Heart right ventricle (tissue), 16 donors: ENCODE measurements around the gene PILRA. TPM values are rescaled to one million over a fixed set of nuclear protein-coding genes. Genes with fewer than 3 reads are reported as not detected.
A peak's percentile ranks its signal among the peaks of the same experiment; 100 is the strongest.

Experiments
- ATAC-seq, 8 donors: fragments of 200-7000 bp; cut with Tn5 transposase; one replicate each; pipeline ENCODE4 v1.9.1; 2020; ENCODE audit warnings: mild to moderate bottlenecking in 8 of 8, moderate library complexity in 8 of 8, moderate number of reproducible peaks in 1 of 8
- DNase-seq, 2 donors: peaks; one replicate each; pipeline ENCODE4 v3.0.0-alpha.2; 2020
- H3K27ac ChIP-seq, 10 donors: fragments of 200-600 bp; sonication (generic) in 2 of 10; one replicate each; pipeline versions ENCODE4 v1.5.0 to v1.8.0; 2020 to 2022; ENCODE audit warnings: mild to moderate bottlenecking in 3 of 10
- H3K27me3 ChIP-seq, 7 donors: fragments of 200-600 bp; one replicate each; pipeline ENCODE4 v1.8.0; 2021 to 2022; ENCODE audit warnings: mild to moderate bottlenecking in 2 of 7
- H3K36me3 ChIP-seq, 9 donors: fragments of 200-600 bp; sonication (generic) in 1 of 9; one replicate each; pipeline versions ENCODE4 v1.5.0 to v1.8.0; 2020 to 2022; ENCODE audit warnings: mild to moderate bottlenecking in 2 of 9
- H3K4me1 ChIP-seq, 9 donors: fragments of 200-600 bp; sonication (generic) in 1 of 9; one replicate each; pipeline versions ENCODE4 v1.5.0 to v1.8.0; 2020 to 2022; ENCODE audit warnings: mild to moderate bottlenecking in 4 of 9
- H3K4me3 ChIP-seq, 10 donors: fragments of 200-600 bp; sonication (generic) in 2 of 10; one replicate each; pipeline versions ENCODE4 v1.5.0 to v1.8.0; 2020 to 2022; ENCODE audit warnings: mild to moderate bottlenecking in 7 of 10, moderate library complexity in 2 of 10
- H3K9me3 ChIP-seq, 11 donors: fragments of 200-600 bp in 10 of 11; sonication (generic) in 2 of 11; one replicate each; pipeline versions ENCODE4 v1.5.0 to v1.8.0; 2013 to 2022; ENCODE audit warnings: mild to moderate bottlenecking in 2 of 11, control low read depth in 1 of 11, moderate library complexity in 1 of 11
- WGBS, 2 donors: extraction: QIAGEN DNeasy Blood & Tissue Kit; methylation state at CpG; one replicate each; pipeline ENCODE4 v1.1.7; 2013; ENCODE audit warnings: inconsistent platforms in 1 of 2; 5-methylcytosine and 5-hydroxymethylcytosine counted together
- intact Hi-C, 10 donors: fragments of 100-400 bp; cut with DNase I; formaldehyde crosslinking; loops; one replicate each; pipeline versions ENCODE4 v1.11.1 to v1.14.2; 2022
- polyA plus RNA-seq, 2 donors: library from polyadenylated mRNA; stranded (reverse); fragments of 200-250 nt; gene quantifications; one replicate each; pipeline ENCODE4 v1.2.3, GENCODE V29; 2013
- total RNA-seq, 10 donors: library from RNA; stranded (reverse); fragmentation: NEBNext Ultra II Directional in 3 of 10; extraction: Animal tissue kit (Norgen Biotek cat#: 25700) in 3 of 10; gene quantifications; one replicate each; pipeline versions ENCODE4 v1.2.1 to v1.2.4, GENCODE V29; 2021 to 2023
- TF ChIP-seq, protein P1 (sequence below), 9 donors: fragments of 200-600 bp; sonication (generic) in 2 of 9; IDR thresholded peaks; one replicate each; pipeline versions ENCODE4 v1.5.0 to v1.8.0; 2021 to 2022; ENCODE audit warnings: antibody characterized with exemption in 9 of 9, mild to moderate bottlenecking in 5 of 9, moderate library complexity in 1 of 9
- donor health status: Arrhythmogenic right ventricular cardiomyopathy.
- donor health status: ischemic (EF 13 %, LVEDD 7.1; RV severe dilation, severe dysfunction).
- donor health status: healthy with polysubstance abuse.
- donor health status: DM: no; HTN: yes; CAD: no.
- donor health status: DM: no; HTN: no; CAD: no.
- donor health status: ischemic (EF 25% LVEDD 6.9; RV normal size, moderate dysfunction).
- donor health status: ischemic (EF 25% LVEDD 5.7; RV mildly dilated, moderate dysfunction).
- donor health status: healthy.
- donor health status: DM: yes; HTN: yes; CAD: no.
- donor health status: Ischemic cardiomyopathy.
- donor health status: ischemic (EF 35%, LVEDD 5.7; RV mildly dilated, moderate dysfunction).
- donor health status: nonischemic (EF 11% LVEDD 7.7; RV severe dilation, severe dysfunction).
- donor health status: DM: yes; HTN: yes; CAD: no.
- donor health status: PGD.
- donor health status: ischemic (EF 29% LVEDD 5.4; RV normal size, mild dysfunction).
- donor health status: nonischemic (EF 23%, LVEDD 6.1; RV moderate dilation, normal function).

PILRA gene
- total and polyA plus RNA-seq, 12 donors = 1.1 to 12.4 (median 2.8) TPM

- DNase-seq (peak; percentile 97), ATAC-seq (peak; percentile 72 to 85 (median 77))
- Histone ChIP-seq H3K4me3 (peak within 1 kb of the TSS; percentile 77 to 100 (median 92)), H3K4me1 (peaks cover 8 to 55% (median 38%) of the 10 kb centered on the region in 9 donors), H3K27me3 (no peaks in the 10 kb centered on the region), H3K27ac (peak within 1 kb of the TSS; percentile 98 to 100 (median 99)), H3K36me3 (peaks cover 0 to 38% (median 17%) of the 10 kb centered on the region in 9 donors), H3K9me3 (no peaks in the 10 kb centered on the region)
- 0 to 1% methylated on average over 90 to 95 of the region's 95 CpGs for WGBS, 2 donors
- TF ChIP-seq, protein P1, sequence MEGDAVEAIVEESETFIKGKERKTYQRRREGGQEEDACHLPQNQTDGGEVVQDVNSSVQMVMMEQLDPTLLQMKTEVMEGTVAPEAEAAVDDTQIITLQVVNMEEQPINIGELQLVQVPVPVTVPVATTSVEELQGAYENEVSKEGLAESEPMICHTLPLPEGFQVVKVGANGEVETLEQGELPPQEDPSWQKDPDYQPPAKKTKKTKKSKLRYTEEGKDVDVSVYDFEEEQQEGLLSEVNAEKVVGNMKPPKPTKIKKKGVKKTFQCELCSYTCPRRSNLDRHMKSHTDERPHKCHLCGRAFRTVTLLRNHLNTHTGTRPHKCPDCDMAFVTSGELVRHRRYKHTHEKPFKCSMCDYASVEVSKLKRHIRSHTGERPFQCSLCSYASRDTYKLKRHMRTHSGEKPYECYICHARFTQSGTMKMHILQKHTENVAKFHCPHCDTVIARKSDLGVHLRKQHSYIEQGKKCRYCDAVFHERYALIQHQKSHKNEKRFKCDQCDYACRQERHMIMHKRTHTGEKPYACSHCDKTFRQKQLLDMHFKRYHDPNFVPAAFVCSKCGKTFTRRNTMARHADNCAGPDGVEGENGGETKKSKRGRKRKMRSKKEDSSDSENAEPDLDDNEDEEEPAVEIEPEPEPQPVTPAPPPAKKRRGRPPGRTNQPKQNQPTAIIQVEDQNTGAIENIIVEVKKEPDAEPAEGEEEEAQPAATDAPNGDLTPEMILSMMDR (IDR thresholded peaks at IDR 0.05) = no peak
- intact Hi-C loops = loop anchor here in 1 of 10 donors (5.0 kb wide), 1 partner anchor 247 kb away; no protein-coding TSS in a partner anchor
Observed at GRCh38 chr7:100429637-100430492, 56.6 kb downstream of the PILRA start, which contains the start of gene MEPCE. TSS of gene MEPCE (plus strand) at chr7:100429831. CDS start at chr7:100430019, 188 bp downstream.

GRCh38 chr7:100430493-100431285 is 57.4 kb downstream of the PILRA start:
- no peak for DNase-seq
- TF ChIP-seq, protein P1 (IDR thresholded peaks at IDR 0.05) = no peak
- peak overlapping the region; percentile 98 to 100 (median 99) for H3K27ac ChIP-seq
- no peak for ATAC-seq
- H3K9me3 ChIP-seq = no peaks in the 10 kb centered on the region
- 28 to 31% methylated on average over 31 of the region's 31 CpGs for WGBS, 2 donors
- H3K27me3 ChIP-seq = no peaks in the 10 kb centered on the region
- peak overlapping the region; percentile 77 to 100 (median 92) for H3K4me3 ChIP-seq
- intact Hi-C loops = loop anchor here in 1 of 10 donors (5.0 kb wide), 1 partner anchor 247 kb away; no protein-coding TSS in a partner anchor
- H3K36me3 ChIP-seq = peaks cover 0 to 41% (median 16%) of the 10 kb centered on the region in 9 donors
- peaks cover 12 to 63% (median 46%) of the 10 kb centered on the region in 9 donors for H3K4me1 ChIP-seq

DNA sequence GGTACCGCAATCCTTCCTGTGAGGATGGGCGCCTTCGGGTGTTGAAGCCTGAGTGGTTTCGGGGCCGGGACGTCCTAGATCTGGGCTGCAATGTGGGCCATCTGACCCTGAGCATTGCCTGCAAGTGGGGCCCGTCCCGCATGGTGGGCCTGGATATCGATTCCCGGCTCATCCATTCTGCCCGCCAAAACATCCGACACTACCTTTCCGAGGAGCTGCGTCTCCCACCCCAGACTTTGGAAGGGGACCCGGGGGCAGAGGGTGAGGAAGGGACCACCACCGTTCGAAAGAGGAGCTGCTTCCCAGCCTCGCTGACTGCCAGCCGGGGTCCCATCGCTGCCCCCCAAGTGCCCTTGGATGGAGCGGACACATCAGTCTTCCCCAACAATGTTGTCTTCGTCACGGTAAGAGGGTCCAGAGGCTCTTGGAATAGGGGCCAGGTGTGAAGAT is 58.0 kb downstream of the PILRA start:
- ATAC-seq = no peak
- intact Hi-C loops = loop anchor here in 1 of 10 donors (5.0 kb wide), 1 partner anchor 246 kb away; no protein-coding TSS in a partner anchor
- no peaks in the 10 kb centered on the region for H3K9me3 ChIP-seq
- H3K4me1 ChIP-seq = peaks cover 12 to 63% (median 48%) of the 10 kb centered on the region in 9 donors
- H3K27me3 ChIP-seq = no peaks in the 10 kb centered on the region
- H3K27ac ChIP-seq = peak overlapping the region in 5 of 10 donors; percentile 18 to 100 (median 99)
- peaks cover 0 to 41% (median 16%) of the 10 kb centered on the region in 9 donors for H3K36me3 ChIP-seq
- H3K4me3 ChIP-seq = peak overlapping the region in 5 of 10 donors; percentile 79 to 97 (median 93)
- DNase-seq = no peak
- 89 to 92% methylated on average over 23 of the region's 23 CpGs for WGBS, 2 donors
- TF ChIP-seq, protein P1 (IDR thresholded peaks at IDR 0.05) = no peak
